ENCODE measurements around the gene KLF15. TPM values are rescaled to one million over a fixed set of nuclear protein-coding genes. Genes with fewer than 3 reads are reported as not detected.

Gene KLF15
- total and polyA plus RNA-seq, 2 experiments from 2014 or later, result 3.5 to 19.8 TPM

DNA sequence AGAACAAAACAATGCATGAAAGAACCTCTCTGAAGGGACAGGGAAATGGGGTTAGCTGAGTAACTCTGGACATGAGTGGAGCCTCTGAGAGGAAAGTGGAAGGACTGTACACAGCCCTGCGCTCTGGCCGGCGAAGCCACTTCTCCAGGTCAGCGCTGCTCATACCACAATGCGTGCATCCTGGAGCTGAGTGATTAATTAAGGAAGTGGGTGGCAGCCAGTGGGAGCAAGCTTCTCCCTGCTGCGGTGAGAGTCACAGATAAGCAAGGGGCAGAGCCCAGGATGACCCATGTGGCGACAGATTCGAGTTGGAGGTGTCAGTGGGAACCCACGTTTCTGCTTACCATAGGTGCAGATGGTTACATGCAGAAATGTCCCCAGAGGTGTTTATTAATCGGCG is 48.0 kb downstream of the KLF15 start (continued):
- TF ChIP-seq, protein P1, sequence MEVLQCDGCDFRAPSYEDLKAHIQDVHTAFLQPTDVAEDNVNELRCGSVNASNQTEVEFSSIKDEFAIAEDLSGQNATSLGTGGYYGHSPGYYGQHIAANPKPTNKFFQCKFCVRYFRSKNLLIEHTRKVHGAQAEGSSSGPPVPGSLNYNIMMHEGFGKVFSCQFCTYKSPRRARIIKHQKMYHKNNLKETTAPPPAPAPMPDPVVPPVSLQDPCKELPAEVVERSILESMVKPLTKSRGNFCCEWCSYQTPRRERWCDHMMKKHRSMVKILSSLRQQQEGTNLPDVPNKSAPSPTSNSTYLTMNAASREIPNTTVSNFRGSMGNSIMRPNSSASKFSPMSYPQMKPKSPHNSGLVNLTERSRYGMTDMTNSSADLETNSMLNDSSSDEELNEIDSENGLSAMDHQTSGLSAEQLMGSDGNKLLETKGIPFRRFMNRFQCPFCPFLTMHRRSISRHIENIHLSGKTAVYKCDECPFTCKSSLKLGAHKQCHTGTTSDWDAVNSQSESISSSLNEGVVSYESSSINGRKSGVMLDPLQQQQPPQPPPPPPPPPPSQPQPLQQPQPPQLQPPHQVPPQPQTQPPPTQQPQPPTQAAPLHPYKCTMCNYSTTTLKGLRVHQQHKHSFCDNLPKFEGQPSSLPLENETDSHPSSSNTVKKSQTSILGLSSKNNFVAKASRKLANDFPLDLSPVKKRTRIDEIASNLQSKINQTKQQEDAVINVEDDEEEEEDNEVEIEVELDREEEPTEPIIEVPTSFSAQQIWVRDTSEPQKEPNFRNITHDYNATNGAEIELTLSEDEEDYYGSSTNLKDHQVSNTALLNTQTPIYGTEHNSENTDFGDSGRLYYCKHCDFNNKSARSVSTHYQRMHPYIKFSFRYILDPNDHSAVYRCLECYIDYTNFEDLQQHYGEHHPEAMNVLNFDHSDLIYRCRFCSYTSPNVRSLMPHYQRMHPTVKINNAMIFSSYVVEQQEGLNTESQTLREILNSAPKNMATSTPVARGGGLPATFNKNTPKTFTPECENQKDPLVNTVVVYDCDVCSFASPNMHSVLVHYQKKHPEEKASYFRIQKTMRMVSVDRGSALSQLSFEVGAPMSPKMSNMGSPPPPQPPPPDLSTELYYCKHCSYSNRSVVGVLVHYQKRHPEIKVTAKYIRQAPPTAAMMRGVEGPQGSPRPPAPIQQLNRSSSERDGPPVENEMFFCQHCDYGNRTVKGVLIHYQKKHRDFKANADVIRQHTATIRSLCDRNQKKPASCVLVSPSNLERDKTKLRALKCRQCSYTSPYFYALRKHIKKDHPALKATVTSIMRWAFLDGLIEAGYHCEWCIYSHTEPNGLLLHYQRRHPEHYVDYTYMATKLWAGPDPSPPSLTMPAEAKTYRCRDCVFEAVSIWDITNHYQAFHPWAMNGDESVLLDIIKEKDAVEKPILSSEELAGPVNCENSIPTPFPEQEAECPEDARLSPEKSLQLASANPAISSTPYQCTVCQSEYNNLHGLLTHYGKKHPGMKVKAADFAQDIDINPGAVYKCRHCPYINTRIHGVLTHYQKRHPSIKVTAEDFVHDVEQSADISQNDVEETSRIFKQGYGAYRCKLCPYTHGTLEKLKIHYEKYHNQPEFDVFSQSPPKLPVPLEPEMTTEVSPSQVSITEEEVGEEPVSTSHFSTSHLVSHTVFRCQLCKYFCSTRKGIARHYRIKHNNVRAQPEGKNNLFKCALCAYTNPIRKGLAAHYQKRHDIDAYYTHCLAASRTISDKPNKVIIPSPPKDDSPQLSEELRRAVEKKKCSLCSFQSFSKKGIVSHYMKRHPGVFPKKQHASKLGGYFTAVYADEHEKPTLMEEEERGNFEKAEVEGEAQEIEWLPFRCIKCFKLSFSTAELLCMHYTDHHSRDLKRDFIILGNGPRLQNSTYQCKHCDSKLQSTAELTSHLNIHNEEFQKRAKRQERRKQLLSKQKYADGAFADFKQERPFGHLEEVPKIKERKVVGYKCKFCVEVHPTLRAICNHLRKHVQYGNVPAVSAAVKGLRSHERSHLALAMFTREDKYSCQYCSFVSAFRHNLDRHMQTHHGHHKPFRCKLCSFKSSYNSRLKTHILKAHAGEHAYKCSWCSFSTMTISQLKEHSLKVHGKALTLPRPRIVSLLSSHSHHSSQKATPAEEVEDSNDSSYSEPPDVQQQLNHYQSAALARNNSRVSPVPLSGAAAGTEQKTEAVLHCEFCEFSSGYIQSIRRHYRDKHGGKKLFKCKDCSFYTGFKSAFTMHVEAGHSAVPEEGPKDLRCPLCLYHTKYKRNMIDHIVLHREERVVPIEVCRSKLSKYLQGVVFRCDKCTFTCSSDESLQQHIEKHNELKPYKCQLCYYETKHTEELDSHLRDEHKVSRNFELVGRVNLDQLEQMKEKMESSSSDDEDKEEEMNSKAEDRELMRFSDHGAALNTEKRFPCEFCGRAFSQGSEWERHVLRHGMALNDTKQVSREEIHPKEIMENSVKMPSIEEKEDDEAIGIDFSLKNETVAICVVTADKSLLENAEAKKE (CRISPR knock-in tag; IDR thresholded peaks at IDR 0.05), result no peak
- TF ChIP-seq JUNB (IDR thresholded peaks at IDR 0.05; ENCODE audit: unreplicated experiment), result no peak

DNA sequence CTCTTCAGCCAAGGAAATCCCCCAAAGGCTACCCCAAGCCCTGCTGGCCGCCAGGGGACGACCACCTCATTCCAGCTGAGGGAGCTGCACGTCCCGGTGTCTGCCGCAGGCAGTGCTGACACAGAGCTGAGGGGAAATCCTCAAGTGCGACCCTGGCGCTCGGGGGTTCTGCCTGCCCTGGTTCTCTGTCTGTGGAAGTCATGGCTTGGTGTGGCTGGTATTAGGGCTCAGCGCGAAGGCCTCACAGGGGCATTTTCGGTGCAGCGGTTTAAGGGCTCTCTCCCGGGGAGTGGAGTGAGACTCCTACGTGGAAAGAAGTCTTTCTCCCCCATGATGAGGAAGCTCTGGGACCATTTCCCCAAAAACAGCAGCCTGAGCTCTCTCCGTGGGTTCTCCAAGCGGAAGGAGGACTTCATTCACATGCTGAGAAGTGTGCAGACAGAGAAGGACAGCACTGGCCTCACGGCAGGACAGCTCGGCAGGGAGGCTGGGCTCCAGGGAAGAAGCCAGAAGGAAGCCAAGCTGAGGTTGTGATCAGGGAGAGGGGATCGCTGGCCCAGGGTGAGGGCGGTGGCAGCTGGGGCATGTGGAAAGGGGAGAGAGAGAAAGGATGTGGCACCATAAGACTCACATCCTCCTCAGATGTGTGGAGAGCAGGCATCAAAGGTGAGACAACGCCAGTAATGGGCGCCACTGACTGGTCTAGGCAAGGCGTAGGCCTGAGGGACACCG is 48.6 kb downstream of the KLF15 start:
- H3K9me3 Mint-ChIP-seq, result peaks cover 25% of the 10 kb centered on the region
- Histone ChIP-seq H4K20me1 (replicated peaks; ENCODE audit: insufficient read depth) (no peaks in the 10 kb centered on the region), H3K4me1 (ENCODE audit: insufficient read depth) (no peaks in the 10 kb centered on the region), H3K9me2 (ENCODE audit: insufficient read depth) (no peaks in the 10 kb centered on the region), H3K27ac (ENCODE audit: low read depth) (no peak overlapping the region), H3F3A (replicated peaks; ENCODE audit: low read depth) (no peaks in the 10 kb centered on the region), H3K4me3 (no peak overlapping the region), H3K36me3 (ENCODE audit: insufficient read depth) (0 out of 2 replicates have a peak, but pooled peaks cover 5% of the 10 kb centered on the region), H2AFZ (no peak overlapping the region), H3K4me2 (no peak overlapping the region), H3K27me3 (ENCODE audit: insufficient read depth) (no peaks in the 10 kb centered on the region), H3K79me2 (replicated peaks; ENCODE audit: insufficient read depth) (no peaks in the 10 kb centered on the region)
- H3K4me3 Mint-ChIP-seq, result no peak overlapping the region
- DNase-seq (ENCODE audit: low spot score) (peak; percentile 30), ATAC-seq (peak; percentile 56)
- H3K4me1 Mint-ChIP-seq, result no peaks in the 10 kb centered on the region; the same call in 2 of the 3 replicates
- peaks cover 19% of the 10 kb centered on the region for H3K27me3 Mint-ChIP-seq (ENCODE audit: insufficient read depth, low read depth, poor library complexity)
- TF ChIP-seq, protein P1 (CRISPR knock-in tag; IDR thresholded peaks at IDR 0.05), result no peak
- TF ChIP-seq, protein P2, sequence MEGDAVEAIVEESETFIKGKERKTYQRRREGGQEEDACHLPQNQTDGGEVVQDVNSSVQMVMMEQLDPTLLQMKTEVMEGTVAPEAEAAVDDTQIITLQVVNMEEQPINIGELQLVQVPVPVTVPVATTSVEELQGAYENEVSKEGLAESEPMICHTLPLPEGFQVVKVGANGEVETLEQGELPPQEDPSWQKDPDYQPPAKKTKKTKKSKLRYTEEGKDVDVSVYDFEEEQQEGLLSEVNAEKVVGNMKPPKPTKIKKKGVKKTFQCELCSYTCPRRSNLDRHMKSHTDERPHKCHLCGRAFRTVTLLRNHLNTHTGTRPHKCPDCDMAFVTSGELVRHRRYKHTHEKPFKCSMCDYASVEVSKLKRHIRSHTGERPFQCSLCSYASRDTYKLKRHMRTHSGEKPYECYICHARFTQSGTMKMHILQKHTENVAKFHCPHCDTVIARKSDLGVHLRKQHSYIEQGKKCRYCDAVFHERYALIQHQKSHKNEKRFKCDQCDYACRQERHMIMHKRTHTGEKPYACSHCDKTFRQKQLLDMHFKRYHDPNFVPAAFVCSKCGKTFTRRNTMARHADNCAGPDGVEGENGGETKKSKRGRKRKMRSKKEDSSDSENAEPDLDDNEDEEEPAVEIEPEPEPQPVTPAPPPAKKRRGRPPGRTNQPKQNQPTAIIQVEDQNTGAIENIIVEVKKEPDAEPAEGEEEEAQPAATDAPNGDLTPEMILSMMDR (conservative IDR thresholded peaks at IDR 0.05; ENCODE audit: low read depth in 2 of 2), result peak in 1 of 2 experiments; percentile 47; a peak in 2 of 4 replicates
- H3K27ac Mint-ChIP-seq, result no peak overlapping the region
- no peaks in the 10 kb centered on the region; the same call in 1 of the 3 replicates for H3K36me3 Mint-ChIP-seq (ENCODE audit: low read depth)
